ENCODE data around the gene MBLAC1. TPM values are rescaled to one million over a fixed set of nuclear protein-coding genes. Genes with fewer than 3 reads are reported as not detected.

MBLAC1 gene
- 6.4 TPM for total RNA-seq

- DNase-seq: peak; percentile 89
Observed at GRCh38 chr7:100126931-100127865, at the start of gene MBLAC1. TSS of gene MBLAC1 (plus strand) at chr7:100126967. CDS start at chr7:100127396, 429 bp downstream.

GRCh38 chr7:100077205-100077604 is 49.6 kb upstream of the MBLAC1 start:
- DNase-seq: no peak

- DNase-seq: peak; percentile 52
Observed at GRCh38 chr7:100079024-100079560, 47.7 kb upstream of the MBLAC1 start.

GRCh38 chr7:100080907-100081534 is 45.7 kb upstream of the MBLAC1 start:
- DNase-seq: no peak

- DNase-seq: peak; percentile 98
Observed at GRCh38 chr7:100081535-100082102, 45.1 kb upstream of the MBLAC1 start, which contains the start of gene ZNF3. TSS of gene ZNF3 (minus strand) at chr7:100081723. CDS start at chr7:100077357, 4,366 bp downstream.

- no peak for DNase-seq
Observed at GRCh38 chr7:100082978-100083377, 43.8 kb upstream of the MBLAC1 start.

GRCh38 chr7:100085515-100085914 is 41.3 kb upstream of the MBLAC1 start:
- no peak for DNase-seq

- DNase-seq: no peak
Observed at GRCh38 chr7:100087055-100087750, 39.6 kb upstream of the MBLAC1 start.

GRCh38 chr7:100088095-100088620 is 38.6 kb upstream of the MBLAC1 start:
- no peak for DNase-seq

- DNase-seq: peak; percentile 77
Observed at GRCh38 chr7:100088621-100089457, 37.9 kb upstream of the MBLAC1 start, which contains the start of gene COPS6. TSS of gene COPS6 (plus strand) at chr7:100088969. CDS start at chr7:100088991, 22 bp downstream.

GRCh38 chr7:100089458-100090196 is 37.1 kb upstream of the MBLAC1 start:
- no peak for DNase-seq

GRCh38 chr7:100090527-100091410 is 36.0 kb upstream of the MBLAC1 start:
- DNase-seq: no peak

GRCh38 chr7:100091411-100092181 is 35.2 kb upstream of the MBLAC1 start:
- DNase-seq: no peak

- DNase-seq: no peak
Observed at GRCh38 chr7:100093054-100093453, 33.7 kb upstream of the MBLAC1 start.

GRCh38 chr7:100093498-100093897 is 33.3 kb upstream of the MBLAC1 start:
- DNase-seq: no peak

- DNase-seq: no peak
Observed at GRCh38 chr7:100093925-100094486, 32.8 kb upstream of the MBLAC1 start.

GRCh38 chr7:100095289-100095688 is 31.5 kb upstream of the MBLAC1 start:
- DNase-seq: no peak

GRCh38 chr7:100095704-100096103 is 31.1 kb upstream of the MBLAC1 start:
- DNase-seq: no peak

Data from occipital lobe (tissue), 2 donors.